GM18520 (cell line): ENCODE results near the gene NCKAP5.

Experiments used
- ATAC-seq: cut with Tn5 transposase; IDR thresholded peaks from one replicate; pipeline ENCODE4 v1.9.1; 2021; ENCODE audit not compliant: unreplicated experiment

The NCKAP5 gene

GRCh38 chr2:133568172-133568571 lies at the start of gene NCKAP5:
NCKAP5 (minus strand) TSS chr2:133568463; CDS start chr2:133517526, 50,937 bp downstream.
- no peak for ATAC-seq

- ATAC-seq, result no peak
Measured at GRCh38 chr2:133609664-133610063, 41.4 kb upstream of the NCKAP5 start.

GRCh38 chr2:133608291-133608690 lies 40.0 kb upstream of the NCKAP5 start:
- no peak for ATAC-seq

DNA sequence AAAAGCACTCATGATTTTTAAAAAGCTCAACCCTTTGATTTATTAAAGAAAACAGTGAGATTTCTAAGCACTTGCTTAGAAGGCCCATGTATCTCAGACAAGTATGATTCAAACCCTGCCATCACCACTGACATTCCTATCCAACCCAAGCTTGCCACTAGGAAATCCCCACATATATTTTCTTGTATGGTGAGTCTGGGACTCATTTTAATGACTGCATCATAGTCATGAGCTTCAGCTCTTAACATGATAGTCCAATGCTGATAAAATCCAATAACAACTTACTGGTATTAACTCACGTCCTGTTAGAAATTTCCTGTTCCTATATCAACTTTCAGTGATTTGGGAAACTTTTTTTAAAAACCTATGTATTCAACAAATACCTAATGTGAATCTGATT lies 39.4 kb upstream of the NCKAP5 start:
- no peak for ATAC-seq

GRCh38 chr2:133606616-133607015 lies 38.4 kb upstream of the NCKAP5 start:
- ATAC-seq, result no peak

- ATAC-seq, result no peak
Measured at GRCh38 chr2:133605766-133606137, 37.5 kb upstream of the NCKAP5 start.

DNA sequence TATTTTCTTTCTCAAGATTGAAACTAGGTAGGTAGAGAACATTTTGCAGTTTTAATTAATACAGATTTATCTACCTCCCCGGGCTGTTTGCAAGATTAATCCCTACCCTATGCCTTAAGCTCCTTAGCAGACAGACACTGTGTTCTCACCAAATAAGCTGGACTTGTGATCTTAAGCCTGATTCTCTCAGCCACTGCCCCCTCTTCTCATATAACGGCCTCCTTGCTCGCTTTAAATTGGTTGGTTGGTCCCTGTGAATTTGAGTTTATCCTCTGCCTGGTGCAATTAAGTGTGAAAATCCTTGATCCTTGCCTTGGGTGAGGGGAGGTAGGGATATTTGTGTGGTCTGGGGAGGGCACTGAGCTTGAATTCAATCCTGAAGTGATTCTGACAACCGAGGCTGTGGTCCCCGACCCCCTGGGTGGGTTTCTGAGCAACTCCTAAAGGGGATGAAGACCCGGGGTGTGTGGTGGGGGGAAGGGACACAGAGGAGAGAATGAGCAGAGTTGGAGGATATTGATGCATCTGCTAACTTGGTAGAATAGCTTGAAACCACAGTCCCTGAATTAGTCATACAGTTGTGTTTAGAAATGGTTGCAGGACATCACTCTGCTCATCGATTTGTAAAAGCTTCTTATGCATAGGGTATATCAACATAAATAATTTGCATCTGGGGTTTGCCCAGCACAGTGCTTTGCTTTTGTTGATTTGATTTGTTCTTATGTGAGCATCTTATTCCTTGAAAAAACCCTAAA lies 36.9 kb upstream of the NCKAP5 start:
- ATAC-seq, result peak; percentile 77

- ATAC-seq, result no peak
Measured at GRCh38 chr2:133603109-133603508, 34.8 kb upstream of the NCKAP5 start.

- ATAC-seq, result no peak
Measured at GRCh38 chr2:133602538-133602937, 34.3 kb upstream of the NCKAP5 start.

- no peak for ATAC-seq
Measured at GRCh38 chr2:133600266-133600928, 32.1 kb upstream of the NCKAP5 start.

DNA sequence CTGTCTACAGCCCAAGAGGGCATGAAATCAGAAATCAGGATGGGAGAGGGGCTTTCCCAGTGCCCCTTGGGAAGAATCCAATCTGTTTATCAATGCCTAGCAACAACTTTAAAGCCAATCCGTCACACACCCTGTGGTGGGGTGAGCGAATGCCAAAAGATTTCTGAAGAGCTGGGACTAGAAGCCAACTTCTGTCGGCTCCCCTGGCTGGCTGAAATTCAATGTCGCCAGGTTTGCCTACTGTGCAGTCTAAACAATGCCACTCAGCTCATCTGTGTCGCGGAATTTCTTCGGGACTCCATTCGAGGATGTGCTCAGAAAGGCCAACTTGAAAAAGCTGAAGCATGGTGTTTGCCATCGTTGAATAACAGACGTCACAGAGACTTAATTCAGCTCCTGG lies 31.5 kb upstream of the NCKAP5 start:
- no peak for ATAC-seq

DNA sequence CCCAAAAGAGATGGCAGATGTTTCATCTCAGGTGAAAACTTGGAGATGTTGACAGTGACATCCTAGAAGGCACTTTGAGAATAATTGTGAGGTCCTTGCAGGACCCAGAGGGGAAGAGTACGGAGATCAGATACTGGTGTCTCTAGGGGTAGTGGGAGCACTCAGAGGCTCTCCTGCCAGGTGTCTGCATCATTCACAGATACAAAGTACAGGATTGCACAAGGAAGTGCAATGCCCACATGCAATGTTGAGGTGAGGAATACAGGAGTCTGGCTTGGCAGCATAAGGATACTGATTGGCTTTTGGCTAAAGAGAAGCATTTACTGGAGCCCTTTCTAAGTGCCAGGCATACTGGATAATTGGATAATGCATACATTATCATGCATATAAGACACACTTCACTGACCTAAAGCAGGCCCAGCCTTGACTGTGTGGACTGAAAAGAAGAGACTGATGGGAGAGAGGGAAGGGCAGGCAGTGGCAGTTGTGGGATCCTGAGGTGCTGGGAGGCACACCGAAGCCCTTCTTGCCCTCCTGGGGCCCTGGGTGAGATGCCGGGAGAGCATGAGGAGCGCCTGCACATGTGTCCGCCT lies 31.0 kb upstream of the NCKAP5 start:
- ATAC-seq, result no peak

DNA sequence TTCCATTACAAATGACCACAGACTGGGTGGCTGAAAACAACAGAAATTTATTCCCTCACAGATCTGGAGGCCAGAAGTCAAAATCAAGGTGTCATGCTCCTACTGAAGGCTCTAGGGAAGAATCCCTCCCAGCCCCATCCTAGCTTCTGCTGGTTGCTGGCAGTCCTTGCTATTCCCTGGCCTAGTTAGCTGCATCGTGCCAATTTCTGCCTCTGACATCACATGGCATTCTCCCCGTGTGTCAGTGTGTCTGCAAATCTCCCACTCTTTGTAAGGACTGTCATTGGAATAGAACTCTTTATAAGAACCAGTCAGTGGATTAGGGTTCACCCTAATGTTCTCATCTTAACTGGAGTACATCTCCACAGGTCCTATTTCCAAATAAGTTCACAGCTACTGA lies 30.5 kb upstream of the NCKAP5 start:
- ATAC-seq, result no peak

DNA sequence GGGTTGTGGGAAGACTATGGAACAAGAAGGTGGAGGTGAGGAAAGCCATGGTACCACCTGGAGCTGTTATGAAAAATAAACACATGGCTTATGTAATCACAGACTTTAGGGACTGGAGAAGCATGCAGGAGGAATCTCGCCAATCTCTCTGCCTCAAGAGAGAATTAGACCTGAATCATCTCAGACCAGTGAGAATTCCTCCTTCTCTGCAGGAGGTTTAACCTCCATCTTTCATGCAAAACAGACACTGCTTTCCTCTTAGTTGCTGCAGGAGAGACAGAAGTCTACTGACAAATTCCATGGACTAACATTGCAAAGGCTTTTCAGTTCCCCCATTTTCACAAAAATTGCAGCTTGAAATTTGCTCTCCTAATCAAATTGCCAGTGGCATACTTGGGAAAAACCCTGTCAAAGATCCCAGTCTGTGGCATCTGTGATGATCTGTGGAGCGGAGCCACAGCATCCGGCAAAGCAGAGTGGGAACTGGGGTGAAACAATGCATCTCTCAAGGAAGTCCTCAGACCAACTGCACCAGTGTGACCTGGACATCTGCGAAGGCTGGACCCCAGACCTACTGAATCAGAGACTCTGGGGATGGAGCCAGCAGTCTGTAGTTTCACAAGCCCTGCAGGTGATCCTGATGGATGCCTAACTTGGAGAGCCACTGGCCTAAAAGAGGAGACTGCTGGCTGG lies 28.6 kb upstream of the NCKAP5 start:
- ATAC-seq, result no peak

GRCh38 chr2:133591164-133591563 lies 22.9 kb upstream of the NCKAP5 start:
- no peak for ATAC-seq

GRCh38 chr2:133589456-133589855 lies 21.2 kb upstream of the NCKAP5 start:
- ATAC-seq, result no peak

DNA sequence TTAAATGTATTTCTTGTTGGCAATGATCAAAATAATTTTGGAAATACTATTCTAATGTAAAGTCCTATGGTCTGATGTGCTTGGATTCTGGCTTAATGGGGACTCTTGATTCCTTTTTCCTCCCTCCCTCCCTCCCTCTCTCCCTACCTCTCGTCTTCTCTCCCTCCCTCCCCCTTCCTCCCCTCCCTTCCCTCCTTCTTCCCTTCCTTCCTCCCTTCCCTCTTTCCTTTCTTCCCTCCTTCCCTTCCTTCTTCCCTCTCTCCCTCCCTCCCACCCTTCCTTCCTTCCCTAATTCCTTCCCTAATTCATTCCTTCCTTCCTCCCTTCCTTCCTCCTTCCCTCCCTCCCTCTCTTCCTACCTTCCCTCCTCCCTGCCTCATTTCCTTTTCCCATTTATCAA lies 19.9 kb upstream of the NCKAP5 start:
- no peak for ATAC-seq

- ATAC-seq, result no peak
Measured at GRCh38 chr2:133586978-133587377, 18.7 kb upstream of the NCKAP5 start.

GRCh38 chr2:133581010-133581760 lies 12.9 kb upstream of the NCKAP5 start:
- no peak for ATAC-seq

GRCh38 chr2:133579274-133579673 lies 11.0 kb upstream of the NCKAP5 start:
- ATAC-seq, result no peak

- ATAC-seq, result no peak
Measured at GRCh38 chr2:133576714-133577113, 8.5 kb upstream of the NCKAP5 start.
